HG03025 (cell line): ENCODE measurements around the gene SMAD9.

Source experiments
- ATAC-seq: cut with Tn5 transposase; IDR thresholded peaks from one replicate; pipeline ENCODE4 v1.9.1; 2021; ENCODE audit warnings: mild to moderate bottlenecking, moderate library complexity; ENCODE audit not compliant: unreplicated experiment, low FRiP score

The SMAD9 gene

GRCh38 chr13:36870050-36870692, 49.9 kb downstream of the SMAD9 start:
- ATAC-seq, result no peak

DNA sequence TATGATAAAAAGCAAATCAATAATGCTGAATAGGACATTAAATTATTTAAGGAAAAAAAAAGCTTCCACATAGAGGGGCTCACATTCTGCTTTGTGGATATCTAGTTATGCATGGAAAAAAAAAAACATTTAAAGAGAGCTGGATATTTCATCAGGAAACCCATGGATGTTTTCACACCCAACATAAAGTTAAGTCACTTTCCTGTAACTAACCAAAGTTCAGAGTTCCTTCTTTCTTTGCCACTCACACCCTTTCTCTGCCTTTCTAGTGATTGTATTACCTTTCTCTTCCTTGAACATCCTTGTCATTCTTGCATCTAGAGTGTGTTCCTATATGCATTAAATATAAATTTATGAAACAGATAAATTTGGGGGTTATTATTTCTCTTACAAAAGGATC, 53.8 kb downstream of the SMAD9 start:
- no peak for ATAC-seq

DNA sequence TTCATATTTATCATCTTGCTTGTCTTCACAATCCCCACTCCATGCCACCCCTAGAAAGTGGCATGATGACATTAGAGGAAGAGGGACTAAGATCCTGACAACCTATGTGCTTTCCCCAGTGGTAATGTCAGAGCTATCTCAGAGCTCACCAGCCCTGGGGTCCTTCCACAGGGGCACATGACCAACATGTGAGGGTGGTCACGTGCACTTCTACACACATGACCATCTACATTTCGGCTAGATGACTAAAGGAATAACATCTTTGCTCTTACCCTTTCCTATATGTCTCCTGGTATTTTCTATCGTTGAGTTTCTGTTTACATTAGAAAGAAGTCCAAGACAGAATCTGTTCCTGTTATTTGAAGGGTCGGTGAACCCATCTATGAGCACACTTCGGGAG, 54.8 kb downstream of the SMAD9 start:
- ATAC-seq, result no peak

GRCh38 chr13:36862722-36863121, 57.3 kb downstream of the SMAD9 start:
- ATAC-seq, result no peak

- no peak for ATAC-seq
These were observed 57.9 kb downstream of the SMAD9 start for GRCh38 chr13:36862002-36862685.

DNA sequence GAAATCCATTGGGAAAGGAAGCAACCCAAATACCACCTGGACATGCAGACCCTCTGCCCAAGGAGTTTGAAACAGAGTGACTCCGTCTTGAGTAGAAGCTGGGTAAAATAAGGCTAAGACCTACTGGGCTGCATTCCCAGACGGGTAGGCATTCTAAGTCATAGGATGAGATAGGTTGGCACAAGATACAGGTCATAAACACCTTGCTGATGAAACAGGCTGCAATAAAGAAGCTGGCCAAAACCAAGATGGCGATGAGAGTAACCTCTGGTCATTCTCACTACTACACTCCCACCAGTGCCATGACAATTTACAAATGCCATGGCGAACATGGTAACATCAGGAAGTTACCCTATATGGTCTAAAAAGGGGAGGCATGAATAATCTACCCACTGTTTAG, 60.8 kb downstream of the SMAD9 start:
- no peak for ATAC-seq

GRCh38 chr13:36858290-36858689, 61.7 kb downstream of the SMAD9 start:
- ATAC-seq, result no peak

DNA sequence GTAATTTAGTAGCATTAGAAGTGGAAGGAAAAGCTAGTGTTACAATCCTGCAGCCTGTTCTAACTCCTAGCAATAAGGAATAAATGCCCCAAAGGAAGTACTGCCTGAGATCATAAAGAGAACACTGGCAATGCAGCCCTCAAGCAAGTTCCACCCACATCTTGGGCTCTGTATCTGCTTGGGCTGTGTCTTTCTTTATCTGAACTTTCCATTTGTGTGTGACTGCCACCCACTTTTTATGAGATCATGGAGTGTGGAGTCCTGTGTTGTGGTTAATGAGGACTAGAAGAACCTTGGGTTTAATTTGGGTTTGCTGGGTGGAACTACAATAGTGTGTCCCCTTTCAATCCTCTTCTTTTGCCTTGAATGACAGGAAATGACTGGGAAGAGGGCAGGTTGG, 62.8 kb downstream of the SMAD9 start:
- no peak for ATAC-seq

GRCh38 chr13:36850790-36851438, 69.1 kb downstream of the SMAD9 start:
- ATAC-seq, result no peak

DNA sequence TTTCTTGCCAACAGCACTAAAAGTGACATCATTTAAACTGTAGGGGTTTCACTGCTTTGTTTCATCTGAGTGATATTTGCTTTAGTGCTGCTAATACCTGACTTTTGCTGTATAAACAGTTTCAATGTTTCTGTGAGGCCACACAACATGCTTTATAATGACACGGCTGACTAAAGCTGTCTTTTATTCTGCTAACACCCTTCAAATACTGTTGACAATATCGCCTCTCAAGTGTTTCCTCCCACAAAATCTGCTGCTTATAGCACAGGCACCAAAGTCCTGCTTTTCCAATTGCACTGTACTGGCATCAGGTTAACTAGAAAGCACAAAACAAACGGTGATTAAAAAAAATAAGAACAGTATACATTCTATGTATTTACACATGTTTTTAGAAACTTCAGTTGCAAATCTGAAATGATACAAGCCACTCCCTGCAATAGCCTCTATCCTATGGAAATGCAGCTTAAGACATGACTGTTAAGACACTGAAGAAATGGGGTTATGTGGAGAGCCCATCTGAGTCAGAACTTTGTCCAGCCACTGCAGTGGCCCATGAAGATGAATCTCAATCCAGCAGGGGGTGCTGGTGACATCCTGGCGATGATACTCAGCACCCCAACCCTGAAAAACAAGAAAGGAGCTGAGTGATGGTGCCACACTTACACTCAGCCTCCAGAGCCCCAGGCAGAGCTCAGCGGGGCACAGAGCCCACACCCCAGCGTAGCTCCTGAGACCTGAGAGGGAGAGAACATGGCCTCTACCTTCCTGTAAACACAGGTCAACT, 71.6 kb downstream of the SMAD9 start:
- no peak for ATAC-seq

GRCh38 chr13:36847606-36848005, 72.4 kb downstream of the SMAD9 start:
- no peak for ATAC-seq

- no peak for ATAC-seq
These were observed 78.6 kb downstream of the SMAD9 start for GRCh38 chr13:36841391-36841790.

DNA sequence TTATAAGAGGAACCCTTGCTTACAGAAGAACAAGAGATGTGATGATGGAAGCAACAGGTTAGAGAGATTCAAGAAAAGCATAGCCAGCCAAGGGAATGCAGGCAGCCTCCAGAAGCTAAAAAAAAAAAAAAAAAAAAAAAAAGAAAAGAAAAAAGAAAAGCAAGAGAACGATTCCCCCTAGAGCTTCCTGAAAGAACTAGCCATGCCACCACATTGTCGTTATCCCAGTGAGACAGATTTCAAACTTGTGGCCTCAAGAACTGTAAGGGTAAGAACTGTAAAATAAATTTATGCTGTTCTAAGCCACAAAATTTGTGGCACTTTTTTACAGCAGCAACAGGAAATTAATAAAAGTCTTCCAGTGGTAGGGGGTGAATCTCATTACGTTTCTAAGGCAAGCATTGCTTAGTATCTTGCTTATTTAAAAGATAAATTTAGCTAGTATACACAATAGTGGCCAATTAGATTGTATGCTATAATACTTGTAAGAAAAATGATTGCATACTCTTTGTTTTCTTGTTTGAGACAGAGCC, 79.3 kb downstream of the SMAD9 start:
- no peak for ATAC-seq

- ATAC-seq, result no peak
These were observed 80.1 kb downstream of the SMAD9 start for GRCh38 chr13:36839981-36840380.

- no peak for ATAC-seq
These were observed 80.8 kb downstream of the SMAD9 start for GRCh38 chr13:36839281-36839680.

DNA sequence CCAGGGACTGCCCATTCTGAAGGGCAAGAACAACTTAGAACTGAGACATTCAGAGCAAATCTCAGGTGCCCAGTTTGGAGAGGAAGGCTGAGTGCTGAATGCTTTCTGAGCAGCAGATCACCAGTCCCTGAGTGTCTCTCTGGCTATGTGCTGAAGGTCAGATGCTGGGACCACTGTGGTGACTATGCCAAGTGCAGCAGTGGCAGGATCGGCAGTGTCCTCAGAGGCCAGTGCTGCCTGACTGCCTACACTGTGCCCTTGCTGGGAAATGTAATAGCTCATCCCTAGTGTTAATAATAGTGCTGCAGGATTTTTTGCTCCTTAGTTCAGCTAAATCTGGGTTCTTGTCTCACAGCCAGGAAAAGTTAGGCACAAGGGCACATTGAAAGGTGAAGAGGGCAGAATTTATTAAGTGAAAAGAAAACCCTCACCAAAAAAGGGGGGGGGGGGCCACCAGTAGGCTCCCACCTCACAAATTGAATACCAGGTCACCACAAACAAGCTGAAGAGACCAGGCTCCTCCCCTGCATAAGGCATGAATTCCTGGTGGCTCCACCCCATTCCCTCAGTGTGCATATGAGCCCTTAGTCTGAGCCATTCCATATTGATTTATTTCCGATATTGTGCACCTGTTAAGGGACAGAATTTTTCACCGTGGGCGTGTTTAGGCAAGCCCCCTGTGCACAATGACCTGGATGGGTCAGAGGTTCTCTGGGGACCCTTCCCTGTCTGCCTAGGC, 82.5 kb downstream of the SMAD9 start:
- ATAC-seq, result no peak

DNA sequence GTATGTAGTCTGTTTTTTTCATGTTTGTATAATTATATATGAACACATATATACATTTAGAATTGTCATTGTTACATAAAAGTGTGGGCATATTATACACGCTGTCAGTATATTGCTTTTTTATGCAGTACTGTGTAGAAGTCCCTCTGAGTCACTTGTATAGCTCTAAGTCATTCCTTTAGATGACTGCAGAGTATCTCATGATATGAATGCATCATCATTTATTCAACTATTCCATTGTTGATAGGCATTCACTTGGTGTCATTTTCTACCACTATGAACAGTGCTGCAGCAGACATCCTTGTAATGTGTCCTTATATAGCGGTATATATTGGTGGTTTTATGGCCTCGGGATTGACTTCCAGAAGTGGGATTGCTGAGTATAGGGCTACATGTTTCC, 85.7 kb downstream of the SMAD9 start:
- ATAC-seq, result no peak

GRCh38 chr13:36831291-36831690, 88.7 kb downstream of the SMAD9 start:
- ATAC-seq, result no peak

- ATAC-seq, result no peak
These were observed 90.3 kb downstream of the SMAD9 start for GRCh38 chr13:36829753-36830152.

DNA sequence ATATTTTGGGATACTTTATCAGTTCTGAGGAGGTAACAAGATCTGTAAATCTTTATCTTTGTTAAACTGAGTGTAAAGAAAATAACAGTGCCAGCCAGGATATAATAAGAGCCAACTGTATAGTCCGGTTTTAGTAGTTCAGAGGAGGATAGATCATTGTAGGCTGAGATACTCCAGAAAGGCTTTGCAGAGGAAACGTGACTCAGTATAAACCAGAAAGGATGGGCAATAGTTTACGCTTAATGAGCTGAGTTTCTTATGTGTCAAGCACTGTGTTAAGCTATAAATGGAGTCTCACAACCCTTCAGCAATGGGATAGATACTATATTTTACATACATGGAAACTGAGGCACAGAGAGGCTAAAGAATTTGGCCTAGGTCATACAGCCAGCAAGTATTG, 97.3 kb downstream of the SMAD9 start:
- no peak for ATAC-seq
